ENCODE results near the gene ST6GALNAC2.
"Not testable (repeated sequence)": the region's sequence is repeated elsewhere in the genome, so short reads cannot be mapped to it uniquely, and the experiment has no call there.

The ST6GALNAC2 gene

GRCh38 chr17:76585649-76586593 is at the start of gene ST6GALNAC2:
TSS of gene ST6GALNAC2 (minus strand) at chr17:76585860. CDS start at chr17:76585808, 52 bp downstream.
- in situ Hi-C loops (cut with MboI; ENCODE audit: low sequenced_read_pairs) = no loop called here

DNA sequence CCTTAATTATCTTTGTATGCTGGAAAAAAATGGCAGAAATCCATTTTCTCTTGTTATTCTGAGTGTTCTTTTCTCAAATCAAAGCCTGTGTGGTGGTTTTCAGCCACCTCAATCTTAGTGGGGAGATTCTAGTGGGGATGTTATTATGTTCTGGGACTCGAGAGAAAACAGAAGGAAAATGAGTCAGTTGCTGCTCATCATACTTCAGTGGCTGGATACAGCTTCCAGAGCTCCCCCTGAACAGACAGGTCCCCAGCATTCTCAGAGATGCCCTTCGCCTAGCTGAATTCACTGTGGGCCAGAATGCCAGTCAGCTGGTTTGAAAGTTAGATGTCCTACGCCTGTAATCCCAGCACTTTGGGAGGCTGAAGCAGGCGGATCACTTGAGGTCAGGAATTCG is 49.4 kb upstream of the ST6GALNAC2 start:
- in situ Hi-C loops (cut with MboI; ENCODE audit: low sequenced_read_pairs) = no loop called here

DNA sequence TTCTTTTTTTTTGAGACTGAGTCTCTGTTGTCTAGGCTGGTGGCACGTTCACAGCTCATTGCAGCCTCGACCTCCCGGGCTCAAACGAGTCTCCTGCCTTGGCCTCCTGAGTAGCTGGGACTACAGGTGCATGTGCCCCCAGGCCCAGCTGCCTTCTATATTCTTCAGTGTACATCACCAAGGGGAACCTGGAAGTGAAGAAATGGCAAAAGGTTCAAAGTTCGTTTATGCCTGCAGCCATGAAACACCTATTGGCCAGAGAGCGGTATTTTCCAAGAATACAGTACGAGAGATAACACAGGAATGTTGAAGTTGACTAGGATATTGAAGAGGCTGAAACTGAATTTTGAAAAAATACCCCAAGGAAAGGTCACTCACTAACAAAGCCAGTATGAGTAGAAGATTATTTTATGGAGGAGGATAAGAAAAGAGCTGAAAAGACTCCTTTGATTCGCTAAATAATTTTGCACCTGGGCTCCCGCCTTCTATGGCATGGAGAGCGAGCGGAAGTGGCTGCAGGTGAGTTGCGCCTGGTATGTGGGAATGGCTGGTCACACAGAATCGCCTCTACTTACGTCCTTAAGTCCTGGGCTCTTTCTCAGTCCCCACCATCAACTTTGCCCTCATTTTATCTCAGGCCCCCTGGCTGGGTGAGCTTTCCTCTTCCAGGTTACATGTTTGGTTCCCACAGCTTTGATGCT is 48.1 kb upstream of the ST6GALNAC2 start:
- in situ Hi-C loops (cut with MboI; ENCODE audit: low sequenced_read_pairs) = no loop called here

- in situ Hi-C loops (cut with MboI; ENCODE audit: low sequenced_read_pairs) = no loop called here
Measured at GRCh38 chr17:76631821-76632565, 46.3 kb upstream of the ST6GALNAC2 start.

GRCh38 chr17:76630151-76630550 is 44.5 kb upstream of the ST6GALNAC2 start:
- in situ Hi-C loops (cut with MboI; ENCODE audit: low sequenced_read_pairs) = no loop called here

GRCh38 chr17:76627510-76627909 is 41.9 kb upstream of the ST6GALNAC2 start:
- in situ Hi-C loops (cut with MboI; ENCODE audit: low sequenced_read_pairs) = no loop called here

DNA sequence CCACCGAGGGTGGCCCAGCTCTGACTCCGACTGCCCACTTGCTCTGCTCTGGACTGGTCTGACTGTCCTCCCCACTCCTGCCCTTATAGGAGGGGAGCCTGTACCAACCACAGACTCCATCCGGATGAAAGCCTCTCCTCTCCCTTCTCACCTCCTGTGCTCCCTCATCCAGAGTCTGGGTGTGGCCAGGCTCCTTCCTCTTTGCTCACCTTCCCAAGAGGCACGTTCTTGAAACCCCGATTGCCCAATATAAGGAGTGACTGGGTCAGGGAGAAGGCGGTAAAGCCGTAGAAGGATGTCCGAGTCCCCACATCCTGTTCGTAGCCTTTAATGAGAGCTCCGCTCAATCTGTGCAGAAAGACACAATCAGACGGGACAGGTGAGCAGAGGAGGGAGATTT is 40.8 kb upstream of the ST6GALNAC2 start:
- in situ Hi-C loops (cut with MboI; ENCODE audit: low sequenced_read_pairs) = no loop called here

DNA sequence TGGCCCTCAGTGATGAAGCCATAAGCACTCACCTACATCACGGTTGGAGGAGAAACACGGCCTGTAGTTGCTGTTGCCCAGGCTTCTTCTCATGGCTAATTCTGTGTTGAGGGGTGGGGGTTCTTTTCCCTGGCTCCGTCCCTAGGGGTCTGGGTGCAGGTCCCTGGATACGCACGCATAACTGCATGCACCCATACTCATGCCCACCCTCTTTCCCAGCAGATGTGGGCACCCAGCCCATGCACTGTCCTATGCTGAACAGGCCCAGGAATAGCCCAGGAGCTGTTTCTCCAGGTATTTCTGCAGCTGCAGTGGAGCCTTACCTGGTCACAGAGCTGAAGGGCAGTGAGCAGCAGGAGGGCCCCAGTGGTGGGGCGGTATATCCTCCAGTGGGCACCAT is 39.8 kb upstream of the ST6GALNAC2 start:
- in situ Hi-C loops (cut with MboI; ENCODE audit: low sequenced_read_pairs) = no loop called here

GRCh38 chr17:76623271-76624146 is 37.8 kb upstream of the ST6GALNAC2 start:
- in situ Hi-C loops (cut with MboI; ENCODE audit: low sequenced_read_pairs) = no loop called here

- in situ Hi-C loops (cut with MboI; ENCODE audit: low sequenced_read_pairs) = no loop called here
Measured at GRCh38 chr17:76617838-76618237, 32.2 kb upstream of the ST6GALNAC2 start.

DNA sequence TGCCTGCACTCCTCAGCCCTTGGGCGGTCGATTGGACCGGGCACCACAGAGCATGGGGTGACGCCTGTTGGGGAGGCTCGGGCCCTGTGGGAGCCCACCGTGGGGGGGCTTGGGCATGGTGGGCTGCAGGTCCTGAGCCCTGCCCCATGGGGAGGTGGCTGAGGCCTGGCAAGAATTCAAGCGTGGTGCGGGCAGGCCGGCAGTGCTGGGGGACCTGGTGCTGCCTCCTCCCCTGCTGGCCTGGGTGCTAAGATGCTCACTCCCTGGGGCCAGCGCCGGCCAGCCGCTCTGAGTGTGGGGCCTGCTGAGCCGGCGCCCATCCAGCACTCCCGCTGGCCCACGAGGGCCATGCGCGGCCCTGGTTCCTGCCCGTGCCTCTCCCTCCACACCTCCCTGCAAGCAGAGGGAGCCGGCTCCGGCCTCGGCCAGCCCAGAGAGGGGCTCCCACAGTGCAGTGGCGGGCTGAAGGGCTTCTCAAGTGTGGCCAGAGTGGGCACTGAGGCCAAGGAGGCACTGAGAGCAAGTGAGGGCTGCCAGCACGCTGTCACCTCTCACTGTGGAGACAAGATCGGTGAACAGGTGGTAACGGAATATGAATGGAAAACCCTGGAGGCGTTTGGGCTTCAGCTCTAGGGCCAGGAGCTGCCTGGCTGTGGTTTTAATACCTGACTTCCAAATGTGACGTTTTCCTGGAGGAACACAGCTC is 29.4 kb upstream of the ST6GALNAC2 start:
- in situ Hi-C loops (cut with MboI; ENCODE audit: low sequenced_read_pairs) = no loop called here

- in situ Hi-C loops (cut with MboI; ENCODE audit: low sequenced_read_pairs) = not testable (repeated sequence)
Measured at GRCh38 chr17:76614064-76614759, 28.6 kb upstream of the ST6GALNAC2 start.

- in situ Hi-C loops (cut with MboI; ENCODE audit: low sequenced_read_pairs) = no loop called here
Measured at GRCh38 chr17:76612977-76613851, 27.6 kb upstream of the ST6GALNAC2 start.

GRCh38 chr17:76612465-76612864 is 26.8 kb upstream of the ST6GALNAC2 start:
- in situ Hi-C loops (cut with MboI; ENCODE audit: low sequenced_read_pairs) = no loop called here

DNA sequence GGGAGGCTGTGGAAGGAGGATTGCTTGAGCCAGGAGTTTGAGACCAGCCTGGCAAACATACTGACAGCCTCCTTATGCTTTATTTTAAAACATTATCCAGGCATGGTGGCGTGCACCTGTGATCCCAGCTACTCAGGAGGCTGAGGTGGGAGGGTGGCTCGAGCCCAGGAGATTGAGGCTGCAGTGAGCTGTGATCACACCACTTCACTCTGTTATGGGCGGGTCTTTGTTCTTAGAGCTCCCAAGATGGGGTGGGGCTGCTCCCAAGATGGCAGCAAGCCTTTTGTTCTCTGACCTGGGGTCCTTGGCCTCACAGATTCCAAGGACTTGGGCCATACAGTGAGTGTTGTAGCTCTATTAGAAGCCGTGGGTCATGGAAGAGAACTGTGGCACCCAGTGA is 26.1 kb upstream of the ST6GALNAC2 start:
- in situ Hi-C loops (cut with MboI; ENCODE audit: low sequenced_read_pairs) = no loop called here

- in situ Hi-C loops (cut with MboI; ENCODE audit: low sequenced_read_pairs) = not testable (repeated sequence)
Measured at GRCh38 chr17:76611080-76611749, 25.6 kb upstream of the ST6GALNAC2 start.

- in situ Hi-C loops (cut with MboI; ENCODE audit: low sequenced_read_pairs) = not testable (repeated sequence)
Measured at GRCh38 chr17:76606685-76607084, 21.0 kb upstream of the ST6GALNAC2 start.

DNA sequence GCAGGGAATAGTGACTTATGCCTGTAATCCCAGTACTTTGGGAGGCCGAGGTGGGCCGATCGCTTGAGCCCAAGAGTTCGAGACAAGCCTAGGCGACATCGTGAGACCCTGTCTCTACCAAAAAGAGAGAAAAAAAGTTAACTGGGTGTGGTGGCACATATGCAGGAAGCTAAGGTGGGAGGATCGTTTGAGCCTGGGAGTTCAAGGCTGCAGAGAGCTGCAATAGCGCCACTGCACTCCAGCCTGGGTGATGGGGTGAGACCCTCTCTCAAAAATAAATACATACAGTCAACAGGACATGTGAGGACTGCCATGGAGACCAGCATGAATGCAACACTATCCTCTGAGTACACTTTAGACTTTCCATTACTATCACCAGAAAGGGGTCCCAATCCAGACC is 15.4 kb upstream of the ST6GALNAC2 start:
- in situ Hi-C loops (cut with MboI; ENCODE audit: low sequenced_read_pairs) = no loop called here
